Smooth muscle cell (in vitro differentiated cells): ENCODE results near the gene RCSD1. TPM values are rescaled to one million over a fixed set of nuclear protein-coding genes. Genes with fewer than 3 reads are reported as not detected.
"Not testable (repeated sequence)": the region's sequence is repeated elsewhere in the genome, so short reads cannot be mapped to it uniquely, and the experiment has no call there.

Experiments
- DNase-seq: peaks from one replicate; lab custom pipeline; 2025; ENCODE audit not compliant: unreplicated experiment; lab: John Stamatoyannopoulos, UW
- H2AFZ ChIP-seq: fragments of 200-600 bp; sonication (generic); 2 replicates; pipeline ENCODE4 v1.6.0; 2016; ENCODE audit warnings: antibody characterized with exemption, low read depth, mild to moderate bottlenecking
- H3F3A ChIP-seq: fragments of 200-600 bp; sonication (generic); 2 replicates; pipeline ENCODE4 v1.6.0; 2017; ENCODE audit warnings: antibody characterized with exemption, low read depth
- H3K27ac ChIP-seq: fragments of 200-600 bp; sonication (generic); 2 replicates; pipeline ENCODE4 v1.5.1; 2016; ENCODE audit warnings: low read depth, mild to moderate bottlenecking
- H3K27me3 ChIP-seq: fragments of 200-600 bp; sonication (generic); 2 replicates; pipeline ENCODE4 v1.6.1; 2016; ENCODE audit warnings: low read depth, mild to moderate bottlenecking
- H3K36me3 ChIP-seq: fragments of 200-600 bp; sonication (generic); 2 replicates; pipeline ENCODE4 v1.5.1; 2016; ENCODE audit warnings: low read depth
- H3K4me1 ChIP-seq: fragments of 200-600 bp; sonication (generic); 2 replicates; pipeline ENCODE4 v1.5.1; 2016; ENCODE audit warnings: low read depth
- H3K4me2 ChIP-seq: fragments of 200-600 bp; sonication (generic); 2 replicates; pipeline ENCODE4 v1.6.0; 2016; ENCODE audit warnings: mild to moderate bottlenecking
- H3K4me3 ChIP-seq: fragments of 200-600 bp; sonication (generic); 2 replicates; pipeline ENCODE4 v1.5.1; 2016; ENCODE audit warnings: mild to moderate bottlenecking
- H3K79me2 ChIP-seq: fragments of 200-600 bp; sonication (generic); 2 replicates; pipeline ENCODE4 v1.6.0; 2016; ENCODE audit warnings: low read depth, mild to moderate bottlenecking
- H3K9ac ChIP-seq: fragments of 200-600 bp; sonication (generic); 2 replicates; pipeline ENCODE4 v1.6.0; 2016; ENCODE audit warnings: low read depth
- H3K9me3 ChIP-seq: fragments of 200-600 bp; sonication (generic); replicated peaks from 2 replicates; pipeline ENCODE4 v1.5.1; 2016; ENCODE audit warnings: low read depth
- H4K20me1 ChIP-seq: fragments of 200-600 bp; sonication (generic); 2 replicates; pipeline ENCODE4 v1.6.0; 2016; ENCODE audit warnings: low read depth
- CTCF ChIP-seq: fragments of 200-600 bp; sonication (generic); IDR thresholded peaks from 2 replicates; pipeline ENCODE4 v1.5.1; 2017; ENCODE audit warnings: borderline replicate concordance, mild to moderate bottlenecking, antibody characterized with exemption; ENCODE audit not compliant: insufficient read depth, poor library complexity, severe bottlenecking
- WGBS: methylation state at CpG from one replicate; pipeline ENCODE4 v1.1.7; 2016; ENCODE audit warnings: low lambda C conversion rate; 5-methylcytosine and 5-hydroxymethylcytosine counted together
- polyA plus RNA-seq: library from polyadenylated mRNA; unstranded; fragments of >200 nt; fragmentation: Nextera tagmentation; extraction: Ambion mirVana; gene quantifications from 2 replicates; pipeline ENCODE4 v1.2.1, GENCODE V29; 2016
- total RNA-seq: library from RNA; depleted of rRNA; stranded (reverse); fragments of >200 nt; gene quantifications from 2 replicates; pipeline ENCODE4 v1.2.3, GENCODE V29; 2014

The RCSD1 gene
- total and polyA plus RNA-seq, 2 experiments from 2014 or later: 0.40 TPM; not detected in 1

- H2AFZ ChIP-seq: peak overlapping the region; percentile 98
- H3K9me3 ChIP-seq: no peaks in the 10 kb centered on the region
- peak overlapping the region; percentile 80 for H3K9ac ChIP-seq
- DNase-seq: no peak
- peaks cover 11% of the 10 kb centered on the region for H3K4me1 ChIP-seq
- peak overlapping the region; percentile 98 for H3K4me2 ChIP-seq
- H3K27me3 ChIP-seq: no peaks in the 10 kb centered on the region
- TF ChIP-seq CTCF: no peak
- 1% methylated on average over 4 of the region's 4 CpGs for WGBS
- no peaks in the 10 kb centered on the region for H4K20me1 ChIP-seq
- H3K36me3 ChIP-seq: no peaks in the 10 kb centered on the region
- H3F3A ChIP-seq: peaks cover 13% of the 10 kb centered on the region
- no peaks in the 10 kb centered on the region for H3K79me2 ChIP-seq
- H3K27ac ChIP-seq: peak overlapping the region; percentile 74
- H3K4me3 ChIP-seq: peak overlapping the region; percentile 85
These were observed 85.9 kb downstream of the RCSD1 start for GRCh38 chr1:167716000-167716271.

GRCh38 chr1:167717351-167717750 lies 87.3 kb downstream of the RCSD1 start:
- 12% methylated on average over 3 of the region's 3 CpGs for WGBS
- no peaks in the 10 kb centered on the region for H3K9me3 ChIP-seq
- no peaks in the 10 kb centered on the region for H3K27me3 ChIP-seq
- H3K79me2 ChIP-seq: peaks cover 6% of the 10 kb centered on the region
- peaks cover 13% of the 10 kb centered on the region for H3K4me1 ChIP-seq
- peak overlapping the region; percentile 85 for H3K4me3 ChIP-seq
- peak overlapping the region; percentile 78 for H3K4me2 ChIP-seq
- peak overlapping the region; percentile 11 for H3K9ac ChIP-seq
- no peak for TF ChIP-seq CTCF
- H4K20me1 ChIP-seq: peaks cover 2% of the 10 kb centered on the region
- no peaks in the 10 kb centered on the region for H3K36me3 ChIP-seq
- peak overlapping the region; percentile 46 for H2AFZ ChIP-seq
- DNase-seq: no peak
- peak overlapping the region; percentile 90 for H3K27ac ChIP-seq
- H3F3A ChIP-seq: peaks cover 16% of the 10 kb centered on the region

GRCh38 chr1:167718914-167719691 lies 89.1 kb downstream of the RCSD1 start:
- peak overlapping the region; percentile 85 for H2AFZ ChIP-seq
- H3K4me1 ChIP-seq: peaks cover 28% of the 10 kb centered on the region
- no peaks in the 10 kb centered on the region for H3K27me3 ChIP-seq
- peaks cover 10% of the 10 kb centered on the region for H3F3A ChIP-seq
- H3K27ac ChIP-seq: peak overlapping the region; percentile 90
- peaks cover 24% of the 10 kb centered on the region for H3K79me2 ChIP-seq
- H3K4me2 ChIP-seq: peak overlapping the region; percentile 54
- no peaks in the 10 kb centered on the region for H3K9me3 ChIP-seq
- no peak for TF ChIP-seq CTCF
- H3K9ac ChIP-seq: peak overlapping the region; percentile 17
- H3K36me3 ChIP-seq: no peaks in the 10 kb centered on the region
- DNase-seq: no peak
- H4K20me1 ChIP-seq: peaks cover 19% of the 10 kb centered on the region
- 47% methylated on average over 7 of the region's 7 CpGs for WGBS
- H3K4me3 ChIP-seq: no peak overlapping the region

GRCh38 chr1:167719715-167720421 lies 89.8 kb downstream of the RCSD1 start:
- H3K27ac ChIP-seq: peak overlapping the region; percentile 90
- not testable (repeated sequence) for H3K9me3 ChIP-seq, H3K36me3 ChIP-seq, H3K27me3 ChIP-seq, DNase-seq, H3K4me3 ChIP-seq
- H3F3A ChIP-seq: peaks cover 14% of the 10 kb centered on the region
- peaks cover 36% of the 10 kb centered on the region for H3K4me1 ChIP-seq
- peaks cover 31% of the 10 kb centered on the region for H3K79me2 ChIP-seq
- 56% methylated on average over 25 of the region's 25 CpGs for WGBS
- peaks cover 27% of the 10 kb centered on the region for H4K20me1 ChIP-seq
- peak overlapping the region; percentile 17 for H3K9ac ChIP-seq
- peak overlapping the region; percentile 85 for H2AFZ ChIP-seq
- H3K4me2 ChIP-seq: peak overlapping the region; percentile 54
